HK-2 (cell line): Measurements from ENCODE around the gene RBM28.
"Not testable (repeated sequence)": the region's sequence is repeated elsewhere in the genome, so short reads cannot be mapped to it uniquely, and the experiment has no call there.

Source experiments
- DNase-seq: peaks from one replicate; pipeline ENCODE4 v3.0.0-alpha.2; 2018; ENCODE audit not compliant: unreplicated experiment

The RBM28 gene

GRCh38 chr7:128347647-128348097, 4.0 kb upstream of the RBM28 start:
- DNase-seq = peak; percentile 51

GRCh38 chr7:128344431-128344774, 695 bp upstream of the RBM28 start:
- no peak for DNase-seq

- DNase-seq = no peak
Measured at GRCh38 chr7:128341733-128342132, 2.0 kb downstream of the RBM28 start.

GRCh38 chr7:128335730-128336129, 8.0 kb downstream of the RBM28 start:
- no peak for DNase-seq

- DNase-seq = no peak
Measured at GRCh38 chr7:128324368-128324680, 19.4 kb downstream of the RBM28 start.

- no peak for DNase-seq
Measured at GRCh38 chr7:128323459-128324367, 20.0 kb downstream of the RBM28 start.

GRCh38 chr7:128323040-128323439, 20.7 kb downstream of the RBM28 start:
- no peak for DNase-seq

GRCh38 chr7:128322040-128322643, 21.6 kb downstream of the RBM28 start:
- DNase-seq = no peak

GRCh38 chr7:128321044-128321422, 22.7 kb downstream of the RBM28 start:
- no peak for DNase-seq

- no peak for DNase-seq
Measured at GRCh38 chr7:128318691-128319090, 25.0 kb downstream of the RBM28 start.

- peak; percentile 45 for DNase-seq
Measured at GRCh38 chr7:128311013-128311412, 32.7 kb downstream of the RBM28 start.

GRCh38 chr7:128310499-128310898, 33.2 kb downstream of the RBM28 start:
- no peak for DNase-seq

- DNase-seq = no peak
Measured at GRCh38 chr7:128309976-128310375, 33.7 kb downstream of the RBM28 start.

GRCh38 chr7:128309124-128309523, 34.6 kb downstream of the RBM28 start:
- DNase-seq = no peak

- no peak for DNase-seq
Measured at GRCh38 chr7:128307061-128307460, 36.6 kb downstream of the RBM28 start.

- DNase-seq = no peak
Measured at GRCh38 chr7:128304212-128304611, 39.5 kb downstream of the RBM28 start.

- DNase-seq = no peak
Measured at GRCh38 chr7:128303643-128304042, 40.1 kb downstream of the RBM28 start.

GRCh38 chr7:128303133-128303532, 40.6 kb downstream of the RBM28 start:
- no peak for DNase-seq

GRCh38 chr7:128302139-128302538, 41.6 kb downstream of the RBM28 start:
- DNase-seq = no peak

- no peak for DNase-seq
Measured at GRCh38 chr7:128299109-128299607, 44.5 kb downstream of the RBM28 start.

- not testable (repeated sequence) for DNase-seq
Measured at GRCh38 chr7:128298004-128298403, 45.7 kb downstream of the RBM28 start.

GRCh38 chr7:128287556-128287955, 56.2 kb downstream of the RBM28 start:
- DNase-seq = no peak

GRCh38 chr7:128284102-128284501, 59.6 kb downstream of the RBM28 start:
- no peak for DNase-seq
